HFF-Myc (cell line): ENCODE measurements around the gene CREB3L2.

ENCODE experiments used
- DNase-seq: peaks from one replicate; pipeline ENCODE4 v3.0.0-alpha.2; 2011; ENCODE audit warnings: low read depth; ENCODE audit errors: extremely low read depth
- H3K4me3 ChIP-seq: replicated peaks from 2 replicates; pipeline ENCODE4 v1.5.1; 2011; ENCODE audit warnings: low read depth, mild to moderate bottlenecking, control low read depth, low read length
- CTCF ChIP-seq: IDR thresholded peaks from 2 replicates; pipeline ENCODE4 v1.5.1; 2012; ENCODE audit warnings: mild to moderate bottlenecking, low read depth, low read length, control low read depth; ENCODE audit errors: missing control alignments

The CREB3L2 gene

GRCh38 chr7:137992104-137992549, 9.8 kb downstream of the CREB3L2 start:
- peak overlapping the region; percentile 10 for H3K4me3 ChIP-seq
- TF ChIP-seq CTCF: no peak
- DNase-seq: no peak

- no peak for TF ChIP-seq CTCF
- DNase-seq: peak; percentile 94
- H3K4me3 ChIP-seq: no peak overlapping the region
Observed at GRCh38 chr7:137990251-137990941, 11.5 kb downstream of the CREB3L2 start.

GRCh38 chr7:137989590-137989989, 12.3 kb downstream of the CREB3L2 start:
- DNase-seq: no peak
- no peak overlapping the region for H3K4me3 ChIP-seq
- no peak for TF ChIP-seq CTCF

- no peak for TF ChIP-seq CTCF
- no peak for DNase-seq
Observed at GRCh38 chr7:137989094-137989493, 12.8 kb downstream of the CREB3L2 start.

GRCh38 chr7:137987968-137988367, 13.9 kb downstream of the CREB3L2 start:
- TF ChIP-seq CTCF: no peak
- DNase-seq: no peak
- no peak overlapping the region for H3K4me3 ChIP-seq

More at GRCh38 chr7:137989094-137989493, 12.8 kb downstream of the CREB3L2 start:
- H3K4me3 ChIP-seq: no peak overlapping the region

GRCh38 chr7:137987563-137987962, 14.3 kb downstream of the CREB3L2 start:
- no peak overlapping the region for H3K4me3 ChIP-seq
- DNase-seq: no peak
- no peak for TF ChIP-seq CTCF

GRCh38 chr7:137987018-137987349, 14.9 kb downstream of the CREB3L2 start:
- no peak for TF ChIP-seq CTCF

More at GRCh38 chr7:137987018-137987349, 14.9 kb downstream of the CREB3L2 start:
- H3K4me3 ChIP-seq: no peak overlapping the region; the same call in 1 of the 2 replicates
- DNase-seq: no peak
